ENCODE measurements around the gene ZMYND8. TPM values are rescaled to one million over a fixed set of nuclear protein-coding genes. Genes with fewer than 3 reads are reported as not detected.
"Not testable (repeated sequence)": the region's sequence is repeated elsewhere in the genome, so short reads cannot be mapped to it uniquely, and the experiment has no call there.

Gene ZMYND8
- total and polyA plus RNA-seq, 3 donors from 2014 or later: 30.4 to 102 (median 87.2) TPM

DNA sequence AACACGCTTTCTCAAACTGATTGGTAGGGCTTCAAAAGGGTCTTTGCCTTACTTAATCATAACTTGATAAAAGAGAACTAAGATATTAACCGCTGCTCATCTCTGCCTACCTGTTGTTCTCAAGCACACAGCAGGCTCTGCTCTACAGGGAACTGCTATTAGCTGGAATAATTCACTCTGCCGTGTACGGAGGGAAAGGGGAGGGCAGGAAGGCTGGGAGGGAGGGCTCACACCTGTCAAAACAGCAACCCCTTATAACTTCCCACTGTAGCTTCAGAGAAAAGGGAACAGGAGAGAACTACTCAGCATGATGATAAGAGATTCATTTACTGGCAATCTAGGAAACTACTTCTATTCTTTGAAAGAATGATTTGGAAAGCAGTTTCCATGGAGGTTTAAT lies 75.1 kb downstream of the ZMYND8 start:
- intact Hi-C loops (cut with DNase I; ENCODE audit: low total_unique reads): no loop called here
- Histone ChIP-seq H3K27me3 (no peaks in the 10 kb centered on the region), H3K27ac (no peak overlapping the region), H3K9me3 (no peaks in the 10 kb centered on the region), H3K4me1 (peaks cover 13% of the 10 kb centered on the region), H3K4me3 (no peak overlapping the region), H3K36me3 (ENCODE audit: low read depth, missing control alignments) (no peaks in the 10 kb centered on the region)
- no peak for DNase-seq
- WGBS, 2 donors: 62 to 76% methylated on average over 4 of the region's 4 CpGs
- no peak for TF ChIP-seq POLR2A (IDR thresholded peaks at IDR 0.05)
- TF ChIP-seq, protein P1, sequence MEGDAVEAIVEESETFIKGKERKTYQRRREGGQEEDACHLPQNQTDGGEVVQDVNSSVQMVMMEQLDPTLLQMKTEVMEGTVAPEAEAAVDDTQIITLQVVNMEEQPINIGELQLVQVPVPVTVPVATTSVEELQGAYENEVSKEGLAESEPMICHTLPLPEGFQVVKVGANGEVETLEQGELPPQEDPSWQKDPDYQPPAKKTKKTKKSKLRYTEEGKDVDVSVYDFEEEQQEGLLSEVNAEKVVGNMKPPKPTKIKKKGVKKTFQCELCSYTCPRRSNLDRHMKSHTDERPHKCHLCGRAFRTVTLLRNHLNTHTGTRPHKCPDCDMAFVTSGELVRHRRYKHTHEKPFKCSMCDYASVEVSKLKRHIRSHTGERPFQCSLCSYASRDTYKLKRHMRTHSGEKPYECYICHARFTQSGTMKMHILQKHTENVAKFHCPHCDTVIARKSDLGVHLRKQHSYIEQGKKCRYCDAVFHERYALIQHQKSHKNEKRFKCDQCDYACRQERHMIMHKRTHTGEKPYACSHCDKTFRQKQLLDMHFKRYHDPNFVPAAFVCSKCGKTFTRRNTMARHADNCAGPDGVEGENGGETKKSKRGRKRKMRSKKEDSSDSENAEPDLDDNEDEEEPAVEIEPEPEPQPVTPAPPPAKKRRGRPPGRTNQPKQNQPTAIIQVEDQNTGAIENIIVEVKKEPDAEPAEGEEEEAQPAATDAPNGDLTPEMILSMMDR (IDR thresholded peaks at IDR 0.05): no peak

DNA sequence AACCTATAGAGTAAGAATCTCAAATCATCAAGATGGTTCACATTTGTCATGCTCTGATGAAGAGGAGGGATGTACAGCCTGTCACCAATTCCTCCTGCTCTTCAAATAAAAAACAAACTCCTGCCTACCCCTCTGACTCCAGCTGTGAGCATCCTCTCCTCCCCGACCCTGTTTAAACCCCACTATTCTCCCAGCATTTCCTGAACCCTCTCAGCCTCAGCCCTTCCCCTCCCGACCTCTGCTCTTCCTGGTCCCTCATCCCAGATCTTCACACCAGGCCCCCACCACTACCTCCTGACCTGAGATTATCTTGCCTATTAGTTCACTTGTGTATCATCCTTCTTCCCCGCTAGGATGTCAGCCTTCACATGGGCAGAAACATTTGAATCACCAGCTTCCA lies 75.8 kb downstream of the ZMYND8 start:
- no peak for TF ChIP-seq POLR2A (IDR thresholded peaks at IDR 0.05)
- TF ChIP-seq, protein P1 (IDR thresholded peaks at IDR 0.05): no peak
- 82 to 85% methylated on average over 3 of the region's 3 CpGs for WGBS, 2 donors
- Histone ChIP-seq H3K9me3 (no peaks in the 10 kb centered on the region), H3K4me3 (no peak overlapping the region), H3K36me3 (ENCODE audit: low read depth, missing control alignments) (no peaks in the 10 kb centered on the region), H3K27ac (no peak overlapping the region), H3K27me3 (no peaks in the 10 kb centered on the region), H3K4me1 (peaks cover 16% of the 10 kb centered on the region)
- DNase-seq: no peak
- intact Hi-C loops (cut with DNase I; ENCODE audit: low total_unique reads): no loop called here

DNA sequence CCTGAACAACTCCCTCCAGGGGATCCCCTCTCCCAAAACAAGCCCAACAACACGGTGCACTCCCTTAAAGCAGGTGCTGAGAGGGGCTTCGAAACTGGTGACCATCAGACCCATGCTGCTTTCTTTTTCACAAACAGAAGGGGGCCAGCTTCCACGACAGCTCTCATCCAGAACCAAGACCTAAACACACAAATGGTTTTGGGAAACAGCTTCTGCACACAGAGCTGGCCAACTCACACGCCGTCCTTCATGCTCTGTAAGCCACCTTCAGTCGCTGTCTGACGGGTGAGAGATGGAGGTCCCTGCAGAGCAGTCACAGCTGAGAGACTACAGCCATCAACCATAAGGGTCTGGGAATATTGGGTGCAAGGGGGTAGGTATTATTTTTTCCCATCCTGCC lies 76.3 kb downstream of the ZMYND8 start:
- Histone ChIP-seq H3K27ac (no peak overlapping the region), H3K9me3 (no peaks in the 10 kb centered on the region), H3K4me1 (peaks cover 16% of the 10 kb centered on the region), H3K36me3 (ENCODE audit: low read depth, missing control alignments) (no peaks in the 10 kb centered on the region), H3K27me3 (no peaks in the 10 kb centered on the region), H3K4me3 (no peak overlapping the region)
- 91 to 93% methylated on average over 7 of the region's 7 CpGs for WGBS, 2 donors
- intact Hi-C loops (cut with DNase I; ENCODE audit: low total_unique reads): no loop called here
- DNase-seq: no peak
- TF ChIP-seq, protein P1 (IDR thresholded peaks at IDR 0.05): no peak
- TF ChIP-seq POLR2A (IDR thresholded peaks at IDR 0.05): no peak

DNA sequence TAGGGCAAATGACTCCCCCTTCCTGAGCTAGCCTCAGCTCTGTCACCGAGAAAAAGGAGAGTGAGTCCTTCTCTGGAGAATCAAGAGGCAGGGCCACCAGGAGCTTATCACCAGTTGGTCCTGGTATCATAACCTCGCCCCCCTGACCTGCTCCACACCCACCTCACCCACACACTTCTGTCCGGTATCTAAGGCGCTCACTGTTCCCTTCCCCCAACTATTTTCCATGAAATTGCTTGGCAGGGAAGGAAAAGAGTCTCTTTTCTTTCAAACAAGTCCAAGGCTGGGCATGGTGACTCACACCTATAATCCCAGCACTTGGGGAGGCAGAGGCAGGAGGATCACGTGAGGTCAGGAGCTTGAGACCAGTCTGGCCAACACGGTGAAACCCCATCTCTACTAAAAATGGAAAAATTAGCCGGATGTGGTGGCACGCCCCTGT lies 77.6 kb downstream of the ZMYND8 start:
- DNase-seq: no peak
- H3K4me3 ChIP-seq: no peak overlapping the region
- H3K9me3 ChIP-seq: no peaks in the 10 kb centered on the region
- H3K4me1 ChIP-seq: peaks cover 29% of the 10 kb centered on the region
- no peaks in the 10 kb centered on the region for H3K36me3 ChIP-seq (ENCODE audit: low read depth, missing control alignments)
- H3K27ac ChIP-seq: no peak overlapping the region
- intact Hi-C loops (cut with DNase I; ENCODE audit: low total_unique reads): loop anchor here (5.0 kb wide), 1 partner anchor 38 kb away; no protein-coding TSS in a partner anchor
- no peaks in the 10 kb centered on the region for H3K27me3 ChIP-seq
- no peak for TF ChIP-seq POLR2A (IDR thresholded peaks at IDR 0.05)
- TF ChIP-seq, protein P1 (IDR thresholded peaks at IDR 0.05): no peak
- 70 to 84% methylated on average over 8 of the region's 8 CpGs for WGBS, 2 donors

DNA sequence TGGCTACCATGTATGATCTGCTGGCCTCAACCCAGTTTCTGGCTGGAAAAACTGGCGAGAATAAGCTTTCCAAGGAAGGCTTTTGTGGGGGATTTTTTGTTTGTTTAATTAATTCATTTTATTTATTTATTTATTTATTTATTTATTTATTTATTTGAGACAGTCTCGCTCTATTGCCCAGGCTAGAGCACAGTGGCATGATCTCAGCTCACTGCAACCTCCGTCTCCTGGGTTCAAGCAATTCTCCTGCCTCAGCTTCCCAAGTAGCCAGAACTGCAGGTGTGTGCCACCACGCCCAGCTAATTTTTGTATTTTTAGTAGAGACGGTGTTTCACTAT lies 79.0 kb downstream of the ZMYND8 start:
- intact Hi-C loops (cut with DNase I; ENCODE audit: low total_unique reads): loop anchor here (5.0 kb wide), 1 partner anchor 40 kb away; no protein-coding TSS in a partner anchor
- not testable (repeated sequence) for H3K4me3 ChIP-seq; DNase-seq; H3K36me3 ChIP-seq (ENCODE audit: low read depth, missing control alignments); H3K9me3 ChIP-seq; H3K27me3 ChIP-seq
- H3K27ac ChIP-seq: peak overlapping the region; percentile 2 to 76
- H3K4me1 ChIP-seq: peaks cover 33% of the 10 kb centered on the region
- 59 to 68% methylated on average over 5 of the region's 5 CpGs for WGBS, 2 donors

Data from testis (tissue), 3 donors.